ENCODE data around the gene SPO11. TPM values are rescaled to one million over a fixed set of nuclear protein-coding genes. Genes with fewer than 3 reads are reported as not detected.

The SPO11 gene
- total and polyA plus RNA-seq, 2 donors (not counting 1 experiment from before 2014, with no cell fraction given) = not detected

- peaks cover 53% of the 10 kb centered on the region for H3K79me2 ChIP-seq (ENCODE audit: control insufficient read depth, insufficient read depth, low read length)
- no peaks in the 10 kb centered on the region for H3K9me3 Mint-ChIP-seq (ENCODE audit: insufficient read depth)
- H3K4me1 ChIP-seq (ENCODE audit: control insufficient read depth in 2 of 2, insufficient read depth in 2 of 2, low read length in 2 of 2) = peaks cover 69 to 82% of the 10 kb centered on the region in 2 donors
- H3K27ac ChIP-seq (ENCODE audit: low read length in 2 of 2) = peak overlapping the region; percentile 96 to 98
- CTCF ChIA-PET = interaction anchor here (0.8 to 2.2 kb wide), 12 partner anchors 8 to 106 kb away, joined by 3 to 11 read pairs (median 4); no protein-coding TSS in a partner anchor
- peaks cover 6 to 54% of the 10 kb centered on the region in 2 experiments for H3K36me3 ChIP-seq (replicated peaks in 1 of 2; ENCODE audit: control extremely low read depth in 1 of 2, control insufficient read depth in 1 of 2, extremely low read depth in 1 of 2, insufficient read depth in 2 of 2, low read length in 1 of 2)
- H4K20me1 ChIP-seq (ENCODE audit: control insufficient read depth, insufficient read depth, low read length, poor library complexity, severe bottlenecking) = peaks cover 50% of the 10 kb centered on the region
- peak overlapping the region; percentile 82 to 99 (median 91) for H3K4me3 ChIP-seq (ENCODE audit: control extremely low read depth in 1 of 5, extremely low read depth in 1 of 5, insufficient read depth in 1 of 5, low read depth in 2 of 5, low read length in 4 of 5)
- H3K4me1 Mint-ChIP-seq = peaks cover 67% of the 10 kb centered on the region
- intact Hi-C loops (cut with micrococcal nuclease) = loop anchor here (5.0 to 10.0 kb wide), 2 partner anchors 1500 to 1612 kb away; partner anchors contain the start of gene CTSZ
- no peaks in the 10 kb centered on the region for H3K27me3 Mint-ChIP-seq
- WGBS (ENCODE audit: insufficient coverage) = under 1% methylated on average over 28 of the region's 33 CpGs
- no peak for TF ChIP-seq EZH2 (IDR thresholded peaks at IDR 0.05; ENCODE audit: borderline replicate concordance, insufficient read depth, low read depth, low read length, poor library complexity, severe bottlenecking)
- peaks cover 0 to 6% (median 0%) of the 10 kb centered on the region in 3 donors for H3K9me3 ChIP-seq (ENCODE audit: control extremely low read depth in 1 of 3, control insufficient read depth in 2 of 3, insufficient read depth in 1 of 3, low read length in 2 of 3)
- H3K9ac ChIP-seq (ENCODE audit: low read length) = peak overlapping the region; percentile 91
- ATAC-seq (ENCODE audit: low read depth) (peak; percentile 19), DNase-seq (peak; percentile 91)
- peak overlapping the region; percentile 98 for H3K4me2 ChIP-seq (replicated peaks; ENCODE audit: low read depth, low read length, poor library complexity, severe bottlenecking)
- H3K4me3 Mint-ChIP-seq = peak overlapping the region; percentile 98
- H2AFZ ChIP-seq (ENCODE audit: insufficient read depth, low read depth, low read length, poor library complexity, severe bottlenecking) = no peak overlapping the region
- peak overlapping the region; percentile 96 for H3K27ac Mint-ChIP-seq
- H3K27me3 ChIP-seq (replicated peaks in 1 of 4; ENCODE audit: control extremely low read depth in 1 of 4, control insufficient read depth in 3 of 4, insufficient read depth in 4 of 4, low read length in 3 of 4) = no peaks in the 10 kb centered on the region
- POLR2A ChIA-PET = interaction anchor here (0.8 to 7.4 kb wide), 11 partner anchors 7 to 227 kb away, joined by 3 to 109 read pairs (median 6); partner anchors contain the start of gene ZBP1
Observed at GRCh38 chr20:57392512-57393271, 63.1 kb downstream of the SPO11 start.

Small RNA genes lying within 50 kb of the gene (small RNA-seq; reads per million reads assigned to genes)
- not detected for gene MIR4325 (ENCODE audit: insufficient read length, low read depth, low replicate concordance)
- not detected for gene RF00019 (ENCODE audit: insufficient read length, low read depth, low replicate concordance)
- not detected for gene RPL39P39 (ENCODE audit: insufficient read length, low read depth, low replicate concordance)

Other genes with a start within 250 kb of the SPO11 start
- not detected in 2 replicates for gene BMP7, start 63.2 kb upstream of the SPO11 start, total RNA-seq
- gene BMP7, start 63.2 kb upstream of the SPO11 start, polyA plus RNA-seq = not detected in 2 replicates
- gene RAE1, start 21.5 kb downstream of the SPO11 start, total RNA-seq = 32.6 and 36.4 TPM in 2 replicates
- gene RAE1, start 21.5 kb downstream of the SPO11 start, polyA plus RNA-seq = 33.3 and 38.8 TPM in 2 replicates
- gene RBM38, start 61.6 kb downstream of the SPO11 start, total RNA-seq = 224 and 225 TPM in 2 replicates
- 198 and 378 TPM in 2 replicates for gene RBM38, start 61.6 kb downstream of the SPO11 start, polyA plus RNA-seq
- gene CTCFL, start 195.3 kb downstream of the SPO11 start, total RNA-seq = not detected in 2 replicates
- not detected in 2 replicates for gene CTCFL, start 195.3 kb downstream of the SPO11 start, polyA plus RNA-seq
- not detected in 2 replicates for gene PCK1, start 231.3 kb downstream of the SPO11 start, total RNA-seq
- not detected in 2 replicates for gene PCK1, start 231.3 kb downstream of the SPO11 start, polyA plus RNA-seq